Measurements from ENCODE around the gene TOB1.

GRCh38 chr17:50853015-50853615, 13.0 kb downstream of the TOB1 start:
- TF ChIP-seq TAF1 (IDR thresholded peaks at IDR 0.05; ENCODE audit: borderline replicate concordance, insufficient read depth, low read length) (no peak), POLR2AphosphoS5 (IDR thresholded peaks at IDR 0.05; ENCODE audit: low read depth, low read length) (no peak), REST (IDR thresholded peaks at IDR 0.05; ENCODE audit: insufficient read depth in 1 of 2, low read depth in 2 of 2, low read length in 2 of 2) (no peak), SIN3A (IDR thresholded peaks at IDR 0.05; ENCODE audit: borderline replicate concordance, insufficient read depth, low read length) (no peak)
